Astrocyte of the hippocampus (primary cell): ENCODE data around the gene RASA4B.
"Not testable (repeated sequence)": the region's sequence is repeated elsewhere in the genome, so short reads cannot be mapped to it uniquely, and the experiment has no call there.

Experiments used
- DNase-seq: peaks from one replicate; pipeline ENCODE4 v3.0.0; 2011; ENCODE audit warnings: low read depth, low spot score

The RASA4B gene

DNA sequence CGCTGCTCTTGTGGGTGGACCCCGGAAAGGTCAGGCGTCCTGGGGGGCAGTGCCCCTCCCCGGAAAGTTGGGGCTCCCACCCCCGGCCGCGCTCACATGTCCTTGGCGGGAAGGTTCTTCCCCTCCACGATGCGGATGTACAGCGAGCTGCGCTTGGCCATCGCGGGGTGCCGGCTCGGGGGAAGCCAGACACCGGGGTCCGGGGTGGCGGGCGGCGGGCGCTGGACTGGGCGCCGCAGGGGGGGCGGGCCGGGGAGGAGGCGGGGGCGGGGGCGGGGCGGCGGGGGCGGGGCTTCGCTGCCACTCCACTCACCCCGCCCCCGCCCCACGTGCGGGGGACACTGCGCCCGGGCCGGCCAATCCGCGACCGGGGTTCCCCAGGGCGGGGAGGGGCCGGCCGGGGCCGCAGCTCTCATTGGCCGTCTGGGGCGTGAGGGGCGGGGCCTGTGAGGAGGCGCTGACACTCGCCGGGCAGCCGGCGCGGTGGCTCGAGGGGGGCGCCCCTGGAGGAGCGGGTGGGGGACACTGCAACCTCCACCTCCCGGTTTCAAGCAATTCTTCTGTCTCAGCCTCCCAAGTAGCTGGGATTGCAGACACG is at the start of gene RASA4B:
Gene RASA4B, minus strand, starts transcription at position 228 of the 598 bp plus-strand sequence. Its CDS starts 67 bp downstream, at position 161.
- DNase-seq = peak; percentile 5

DNA sequence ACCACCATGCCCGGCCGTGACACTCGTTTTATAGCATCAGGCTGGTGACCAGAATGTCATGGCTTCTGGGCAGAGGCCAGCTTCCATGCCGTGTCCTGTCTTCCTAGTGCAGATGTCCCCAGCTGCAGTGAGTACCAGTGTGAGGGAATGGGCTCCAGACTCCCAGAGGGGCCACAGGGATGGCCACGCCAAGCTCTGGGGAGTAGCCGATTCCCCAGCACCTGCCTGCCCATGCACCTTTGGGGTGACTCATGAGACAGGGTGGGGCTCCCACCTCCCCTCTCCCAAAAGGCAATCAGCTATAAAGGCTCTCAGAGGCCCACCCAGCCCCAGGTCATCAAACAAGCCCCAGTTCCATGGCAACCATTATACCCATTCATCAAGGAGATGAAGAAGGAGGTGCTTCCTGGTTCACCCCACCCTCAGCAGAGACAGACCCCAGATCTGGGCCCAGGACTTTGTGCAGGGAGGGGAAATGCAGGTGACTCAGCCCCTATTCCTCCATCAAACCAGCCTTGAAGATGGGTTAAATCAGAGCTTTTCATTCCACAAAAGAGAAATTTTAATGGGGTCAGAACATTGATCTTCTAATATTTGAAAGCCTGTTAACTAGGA is 33.3 kb upstream of the RASA4B start, which contains the start of gene SPDYE2:
Gene SPDYE2, plus strand, starts transcription at position 419 of the 615 bp plus-strand sequence. CDS start 2,030 bp downstream, outside the sequence.
- not testable (repeated sequence) for DNase-seq

DNA sequence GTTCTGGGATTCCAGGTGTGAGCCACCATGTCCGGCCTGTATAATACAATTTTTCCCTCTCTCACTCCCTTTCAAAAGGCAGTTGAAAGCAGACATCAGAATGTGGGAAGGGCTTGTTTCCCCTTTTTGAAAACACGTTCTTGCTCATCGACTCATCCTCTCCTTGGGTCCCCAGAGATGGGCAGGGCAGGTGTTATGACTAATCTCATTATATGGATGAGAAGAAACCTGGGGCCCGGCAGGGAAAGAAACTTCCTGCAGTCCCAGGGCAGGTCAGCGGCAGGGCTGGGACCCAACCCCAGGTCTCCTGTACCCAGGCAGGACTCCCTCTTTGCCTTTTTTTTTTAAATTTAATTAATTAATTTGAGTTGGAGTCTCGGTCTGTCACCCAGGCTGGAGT is 28.8 kb upstream of the RASA4B start:
- not testable (repeated sequence) for DNase-seq

DNA sequence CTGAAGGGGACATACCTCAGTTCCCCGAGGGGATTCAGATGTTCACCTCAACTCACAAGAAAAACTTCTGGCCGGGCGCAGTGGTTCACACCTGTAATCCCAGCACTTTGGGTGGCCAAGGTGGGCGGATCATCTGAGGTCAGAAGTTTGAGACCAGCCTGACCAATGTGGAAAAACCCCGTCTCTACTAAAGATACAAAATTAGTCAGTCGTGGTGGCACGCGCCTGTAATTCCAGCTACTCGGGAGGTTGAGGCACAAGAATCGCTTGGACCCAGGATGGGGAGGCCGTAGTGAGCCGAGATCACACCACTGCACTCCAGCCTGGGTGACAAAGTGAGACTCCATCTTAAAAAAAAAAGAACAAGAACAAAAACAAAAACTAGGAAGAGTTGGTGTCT is 27.7 kb upstream of the RASA4B start:
- not testable (repeated sequence) for DNase-seq

DNA sequence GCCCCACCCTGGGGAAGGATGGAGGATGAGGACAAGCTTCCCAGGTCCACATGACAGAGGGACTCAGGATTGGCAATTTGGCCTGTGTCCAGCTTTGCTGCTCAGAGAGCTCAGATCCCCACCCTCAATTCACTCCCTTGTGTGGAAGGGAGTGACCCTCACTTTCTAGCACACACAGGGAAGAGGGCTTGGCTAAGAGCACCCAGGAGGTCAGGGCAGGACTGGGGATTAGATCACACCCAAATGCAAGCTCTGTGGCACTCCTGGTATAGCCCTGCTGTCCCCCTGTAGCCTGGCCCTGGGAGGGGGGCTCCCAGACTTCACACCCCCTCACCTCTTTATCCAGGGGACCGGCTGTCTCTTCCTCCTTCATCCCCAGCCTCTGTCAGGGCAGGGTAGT is 26.8 kb upstream of the RASA4B start:
- not testable (repeated sequence) for DNase-seq

DNA sequence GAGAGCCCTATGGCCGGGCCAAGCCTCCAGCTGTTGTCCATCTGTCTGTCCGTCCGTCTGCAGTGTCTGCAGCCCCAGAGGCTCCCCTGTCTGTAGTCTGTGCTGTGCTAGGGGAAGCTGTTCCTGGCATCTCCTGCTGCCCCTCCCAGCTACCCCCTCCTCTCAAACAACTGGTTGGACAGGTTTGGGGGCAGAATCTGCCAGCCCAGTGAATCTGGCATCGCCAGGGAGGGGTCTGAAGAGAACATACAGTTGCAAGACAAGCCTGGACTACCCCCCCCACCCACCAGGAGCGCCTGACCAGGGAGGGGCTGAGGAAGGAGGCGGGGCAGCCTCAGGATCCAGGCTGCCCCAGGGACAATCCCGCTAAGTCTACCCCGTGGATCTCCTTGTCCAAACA is 26.0 kb upstream of the RASA4B start, which contains the start of gene UPK3BL2:
Gene UPK3BL2, minus strand, starts transcription at position 101 of the 400 bp plus-strand sequence. Its CDS starts 60 bp downstream, at position 41.
- not testable (repeated sequence) for DNase-seq

DNA sequence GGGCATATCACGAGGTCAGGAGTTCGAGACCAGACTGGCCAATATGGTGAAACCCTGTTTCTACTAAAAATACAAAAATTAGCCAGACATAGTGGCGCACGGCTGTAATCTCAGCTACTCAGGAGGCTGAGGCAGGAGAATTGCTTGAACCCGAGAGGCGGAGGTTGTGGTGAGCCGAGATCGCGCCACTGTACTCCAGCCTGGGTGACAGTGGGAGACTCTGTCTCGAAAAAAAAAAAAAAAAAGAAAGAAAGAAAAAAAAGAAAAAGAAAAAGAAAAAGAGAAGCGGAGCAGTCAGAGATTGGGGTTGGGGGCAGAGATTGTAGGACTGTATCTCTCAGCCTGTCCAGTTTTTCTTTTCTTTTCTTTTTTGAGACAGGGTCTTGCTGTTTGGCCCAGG is 25.2 kb upstream of the RASA4B start:
- not testable (repeated sequence) for DNase-seq

DNA sequence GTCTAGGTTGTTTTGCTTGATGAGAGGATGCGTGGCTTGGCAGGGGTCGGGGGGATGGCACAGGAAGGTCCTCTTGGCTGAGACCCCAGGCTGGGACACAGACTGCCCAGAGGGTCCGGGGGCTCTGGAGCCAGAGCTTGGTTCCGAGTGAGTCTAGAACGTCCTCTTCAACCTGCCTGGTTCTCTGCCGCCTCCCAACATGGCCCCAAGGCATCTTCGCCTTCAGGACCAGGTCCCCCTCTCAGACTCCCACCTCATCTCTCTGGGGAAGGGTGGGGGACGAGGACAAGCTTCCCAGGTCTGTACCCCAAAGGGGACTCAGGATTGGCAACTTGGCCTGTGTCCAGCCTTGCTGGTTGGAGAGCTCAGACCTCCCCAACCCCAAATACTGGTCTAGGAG is 24.5 kb upstream of the RASA4B start:
- not testable (repeated sequence) for DNase-seq

DNA sequence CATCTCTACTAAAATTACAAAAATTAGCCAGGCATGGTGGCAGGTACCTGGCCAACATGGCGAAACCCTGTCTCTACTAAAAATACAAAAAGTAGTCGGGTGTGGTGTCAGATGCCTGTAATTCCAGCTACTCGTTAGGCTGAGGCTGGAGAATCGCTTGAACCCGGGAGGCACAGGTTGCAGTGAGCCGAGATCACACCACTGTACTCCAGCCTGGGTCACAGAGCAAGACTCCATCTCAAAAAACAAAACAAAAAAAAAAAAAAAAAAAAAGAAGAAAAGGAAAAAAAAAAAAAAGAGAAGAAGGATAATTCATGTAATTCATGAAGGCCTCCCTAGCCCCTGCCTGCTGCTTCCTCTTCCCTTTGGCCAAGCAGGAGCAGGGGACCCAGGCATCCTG is 23.0 kb upstream of the RASA4B start:
- not testable (repeated sequence) for DNase-seq

DNA sequence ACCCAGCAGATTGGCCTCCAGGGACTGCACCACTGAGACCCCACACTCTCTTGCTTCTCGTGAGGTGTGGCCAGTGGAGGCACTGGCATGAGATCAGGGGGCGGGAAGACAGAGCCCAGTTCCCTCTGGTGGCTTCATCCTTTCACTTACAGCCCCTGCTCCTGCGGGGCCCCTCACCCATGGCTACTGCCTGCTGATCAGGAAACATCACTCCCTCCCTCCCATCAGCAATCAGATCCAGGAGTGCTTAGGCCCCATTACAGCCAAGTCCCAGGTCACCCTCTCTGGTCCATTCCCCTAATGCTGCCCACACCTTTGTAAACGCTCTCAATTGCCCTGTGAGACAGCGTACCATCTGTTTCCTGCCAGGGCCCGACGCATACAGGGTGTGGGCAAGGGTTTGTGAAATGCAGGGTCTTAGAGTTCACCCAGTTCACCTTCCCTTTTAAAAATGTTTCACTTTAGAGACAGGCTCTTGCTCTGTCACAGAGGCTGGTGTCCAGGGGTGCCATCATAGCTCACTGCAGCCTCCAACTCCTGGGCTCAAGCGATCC is 17.6 kb upstream of the RASA4B start:
- not testable (repeated sequence) for DNase-seq

DNA sequence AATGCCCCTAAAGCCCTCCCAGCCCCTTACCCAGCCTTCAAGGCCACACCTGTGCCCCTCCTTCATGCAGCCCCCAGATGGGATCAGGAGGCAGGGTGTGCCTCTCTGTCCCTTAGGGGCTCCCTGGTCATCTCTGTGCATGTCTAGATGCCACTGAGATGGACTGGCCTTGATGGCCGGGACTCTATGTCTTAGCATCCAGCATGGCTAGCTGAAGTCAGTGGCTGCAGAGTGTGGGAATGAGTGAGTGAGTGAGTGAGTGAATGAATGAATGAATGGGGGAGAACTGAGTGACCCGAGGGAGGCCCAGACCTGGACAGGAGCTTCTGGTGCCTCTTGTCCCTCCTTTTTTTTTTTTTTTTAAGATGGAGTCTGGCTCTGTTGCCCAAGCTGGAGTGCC is 14.6 kb upstream of the RASA4B start:
- not testable (repeated sequence) for DNase-seq

DNA sequence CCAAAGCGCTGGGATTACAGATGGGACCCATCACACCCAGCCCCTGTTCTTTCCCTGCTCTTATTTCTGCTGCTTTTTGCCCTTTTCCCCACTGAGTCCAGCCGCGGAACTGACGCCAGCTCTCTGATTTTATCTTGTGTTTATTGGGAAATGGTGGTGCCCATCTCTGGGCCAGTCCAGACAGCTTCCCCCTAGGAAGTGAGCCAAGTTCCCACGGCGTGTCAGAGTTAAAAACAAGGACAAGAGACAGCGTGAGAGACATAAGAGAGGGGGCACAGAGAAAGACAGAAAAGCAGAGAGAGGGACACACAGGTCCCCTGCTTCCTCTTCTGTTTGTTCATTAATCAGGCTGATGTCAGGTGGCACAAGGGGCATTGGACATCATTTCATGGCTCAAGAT is 14.0 kb upstream of the RASA4B start:
- DNase-seq = not testable (repeated sequence)

DNA sequence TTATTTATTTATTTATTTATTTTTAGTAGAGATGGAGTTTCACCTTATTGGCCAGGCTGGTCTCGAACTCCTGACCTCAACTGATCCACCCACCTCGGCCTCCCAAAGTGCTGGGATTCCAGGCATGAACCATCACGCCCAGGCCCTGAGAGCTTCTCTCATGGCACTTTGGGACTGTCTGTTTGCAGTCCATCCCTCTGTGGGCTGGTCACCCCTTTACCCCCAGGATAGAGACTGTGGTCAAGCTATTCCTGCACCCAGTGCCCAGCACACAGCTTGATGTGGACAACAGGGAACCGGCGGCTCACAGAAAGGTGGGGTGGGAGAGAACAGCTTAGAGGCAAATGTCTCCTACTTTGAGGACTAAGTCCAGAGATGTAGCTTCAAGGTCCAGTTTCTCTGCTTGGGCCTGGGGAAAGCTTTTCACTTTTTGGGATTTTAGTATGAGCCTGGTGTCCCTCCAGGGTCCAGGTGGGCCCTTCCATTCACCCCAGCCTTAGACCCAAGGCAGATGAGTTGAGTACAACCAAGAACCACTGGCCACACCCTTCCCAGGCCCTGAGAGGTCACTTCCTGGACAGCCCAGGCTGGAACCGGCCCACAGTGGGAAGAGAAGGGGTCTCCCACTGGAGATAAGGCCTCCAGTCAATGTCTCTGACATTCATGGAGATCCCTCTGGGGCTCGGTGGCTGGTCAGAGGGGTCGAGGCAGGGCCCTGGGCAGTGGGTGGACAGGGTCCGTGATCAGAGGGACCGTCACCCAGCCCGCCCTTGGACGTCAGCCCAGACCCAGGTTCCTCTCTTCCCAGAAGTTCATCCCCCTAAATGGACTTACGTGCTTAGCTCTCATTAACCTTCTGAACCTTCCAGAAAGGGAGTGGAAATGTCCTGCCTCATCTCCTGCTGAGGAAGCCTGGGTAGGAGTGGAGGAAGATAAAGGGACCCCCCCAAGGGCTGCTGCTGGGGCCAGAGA is 10.5 kb upstream of the RASA4B start:
- DNase-seq = not testable (repeated sequence)

DNA sequence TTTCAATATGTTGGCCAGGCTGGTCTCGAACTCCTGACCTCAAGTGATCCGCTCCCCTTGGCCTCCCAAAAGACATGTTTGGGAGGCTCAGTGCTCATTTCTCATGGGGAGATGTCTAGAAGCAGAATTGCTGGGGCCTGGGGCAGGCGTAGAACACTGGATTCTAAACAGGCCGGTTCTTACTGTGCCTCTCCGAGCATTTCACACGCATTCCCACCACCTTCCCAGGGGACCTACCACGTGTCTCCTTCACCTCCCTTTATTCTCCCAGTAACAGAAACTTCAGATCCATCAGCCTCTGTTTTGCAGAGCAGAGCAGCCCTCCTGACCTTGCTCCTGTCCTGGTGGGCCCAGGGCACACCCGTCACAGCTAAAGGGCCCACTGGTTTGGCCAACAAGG is 9.6 kb upstream of the RASA4B start:
- DNase-seq = not testable (repeated sequence)

DNA sequence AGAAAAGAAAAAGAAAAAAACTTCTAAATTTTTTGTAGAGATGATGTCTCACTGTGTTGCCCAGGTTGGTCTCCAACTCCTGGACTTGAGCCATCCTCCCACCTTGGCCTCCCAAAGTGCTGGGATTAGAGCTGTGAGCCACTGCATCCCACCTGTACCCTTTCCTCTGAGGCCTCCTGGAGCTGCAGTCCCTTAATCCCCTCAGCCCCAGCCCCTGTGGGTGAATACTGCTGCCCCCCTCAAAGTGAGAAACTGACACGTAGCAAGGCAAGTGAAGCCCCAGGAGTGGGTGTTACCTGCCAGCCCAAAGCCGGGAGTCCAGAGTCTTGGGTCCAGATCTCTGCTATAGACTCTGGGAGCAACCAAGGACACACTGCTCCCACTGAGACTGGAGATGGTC is 7.2 kb upstream of the RASA4B start:
- not testable (repeated sequence) for DNase-seq

DNA sequence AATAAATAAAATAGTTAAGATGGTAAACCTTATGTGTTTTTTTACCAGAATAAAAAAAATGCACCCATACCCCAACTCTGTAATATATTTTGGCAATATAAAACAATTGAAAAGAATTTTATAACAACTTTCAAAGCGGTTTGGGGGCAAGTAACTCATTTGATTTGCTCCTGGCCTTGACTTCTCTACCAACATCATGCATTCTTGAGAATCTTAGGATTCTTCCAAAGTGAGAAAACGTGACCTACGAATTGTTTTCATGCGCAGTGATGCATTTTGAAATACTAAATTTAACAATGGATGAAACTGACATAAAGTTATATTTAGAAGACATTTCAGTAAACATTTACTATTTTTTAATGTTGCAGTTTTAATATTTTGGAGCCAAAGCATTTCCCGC is 3.2 kb upstream of the RASA4B start:
- not testable (repeated sequence) for DNase-seq

DNA sequence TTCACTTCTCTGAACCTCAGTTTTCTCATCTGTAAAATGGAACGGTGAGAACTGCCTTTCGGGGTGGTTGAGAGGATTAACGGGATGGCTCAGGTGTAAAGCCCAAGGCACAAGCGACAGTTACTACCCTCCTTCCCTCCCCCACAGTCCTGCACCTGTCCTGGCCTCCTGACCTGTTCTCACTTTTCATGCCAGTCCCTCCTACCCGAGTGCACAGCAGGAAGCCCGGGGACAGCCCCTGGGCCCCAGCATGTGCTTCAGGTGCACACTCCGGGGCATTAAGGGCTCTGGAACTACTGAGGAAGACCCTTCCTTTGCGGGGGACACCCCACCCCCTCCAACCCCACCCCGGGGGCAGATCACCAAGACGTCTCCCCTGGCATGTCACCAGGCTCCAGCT is 626 bp downstream of the RASA4B start:
- not testable (repeated sequence) for DNase-seq

DNA sequence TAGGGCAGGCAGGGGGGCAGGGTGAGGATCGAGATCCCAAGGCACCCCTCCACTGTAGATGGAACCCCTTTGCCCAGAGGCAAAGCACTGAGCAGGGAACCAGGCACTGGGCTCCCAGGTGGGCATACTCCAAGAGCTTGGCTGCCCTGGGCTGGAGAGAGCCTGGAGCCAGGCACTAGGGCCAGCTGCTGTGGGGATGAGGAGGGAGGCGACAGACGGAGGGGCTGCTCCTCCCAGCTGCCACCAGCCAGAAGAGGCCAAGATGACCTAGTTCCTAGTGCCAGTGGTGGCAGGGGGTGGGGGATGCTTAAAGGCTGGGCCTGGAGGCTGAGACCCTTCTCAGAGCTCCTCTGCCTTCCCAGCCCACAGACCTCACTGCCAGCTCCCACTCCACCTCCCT is 1.7 kb downstream of the RASA4B start:
- not testable (repeated sequence) for DNase-seq

DNA sequence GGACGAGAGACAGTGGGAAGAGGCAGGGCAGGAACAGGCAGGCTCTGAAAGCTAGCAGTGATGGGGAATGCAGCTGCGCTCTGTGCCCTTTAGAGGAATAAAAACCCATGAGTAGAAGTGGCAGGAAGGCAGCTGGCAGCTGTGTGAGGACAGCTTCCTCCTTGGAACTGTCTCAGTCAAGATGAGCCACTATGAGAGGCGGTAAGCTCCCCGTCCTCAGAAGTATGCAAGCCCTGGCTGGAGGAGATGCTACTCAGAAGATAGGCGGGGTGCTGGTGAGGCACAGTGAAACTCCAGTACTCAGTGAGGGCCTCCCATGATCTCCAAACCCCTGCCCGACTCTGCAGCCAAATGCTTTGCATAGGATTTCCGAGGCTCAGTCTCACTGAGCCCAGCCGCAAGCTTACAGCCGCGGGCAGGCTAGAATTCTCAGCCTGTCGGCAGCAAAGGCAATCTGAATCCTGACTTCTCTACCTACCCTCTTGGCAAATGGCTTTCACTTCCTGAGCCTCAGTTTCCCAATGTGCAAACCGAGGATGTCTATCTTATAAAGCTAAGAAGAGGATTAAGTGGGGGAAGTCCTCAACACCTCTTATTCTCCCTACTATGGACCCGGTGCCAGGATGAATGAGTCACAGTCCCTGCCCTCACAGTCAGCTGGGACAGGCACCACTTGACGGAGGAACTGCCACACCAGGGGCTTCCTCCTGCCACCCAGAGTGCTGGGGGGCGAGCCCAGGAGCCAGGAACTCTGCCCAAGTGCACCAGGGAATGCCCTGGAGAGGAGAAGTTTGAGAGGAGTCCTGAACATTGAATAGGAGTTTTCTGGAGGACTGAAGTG is 2.5 kb downstream of the RASA4B start:
- not testable (repeated sequence) for DNase-seq

DNA sequence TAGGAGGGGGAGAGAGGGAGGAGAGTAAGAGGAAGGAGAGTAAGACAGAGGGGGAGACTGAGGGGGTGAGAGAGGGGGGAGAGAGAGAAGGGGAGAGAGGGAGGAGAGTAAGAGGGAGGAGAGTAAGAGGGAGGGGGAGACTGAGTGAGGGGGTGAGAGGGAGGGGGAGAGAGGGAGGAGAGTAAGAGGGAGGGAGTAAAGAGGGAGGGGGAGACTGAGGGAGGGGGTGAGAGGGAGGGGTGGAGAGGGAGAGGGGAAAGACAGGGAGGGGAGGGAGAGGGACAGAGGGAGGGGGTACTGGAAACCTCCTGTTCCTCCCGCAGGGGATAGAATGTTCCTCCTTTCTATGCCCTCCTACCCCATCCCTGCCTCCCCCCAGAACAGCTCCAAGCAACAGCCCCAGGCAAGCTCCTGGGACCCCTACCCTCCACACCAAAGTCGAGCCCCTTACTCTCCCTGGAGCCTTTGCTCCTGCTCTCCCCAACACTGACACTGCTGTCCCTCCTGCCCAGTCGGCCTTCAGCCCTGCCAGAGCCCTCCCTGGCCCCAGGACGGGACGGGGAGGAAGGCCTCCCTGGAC is 4.8 kb downstream of the RASA4B start:
- peak; percentile 88 for DNase-seq
